ENCODE measurements around the gene SGO1.

- TF ChIP-seq EZH2 (IDR thresholded peaks at IDR 0.05; ENCODE audit: low read length) = no peak
- TF ChIP-seq, protein P1, sequence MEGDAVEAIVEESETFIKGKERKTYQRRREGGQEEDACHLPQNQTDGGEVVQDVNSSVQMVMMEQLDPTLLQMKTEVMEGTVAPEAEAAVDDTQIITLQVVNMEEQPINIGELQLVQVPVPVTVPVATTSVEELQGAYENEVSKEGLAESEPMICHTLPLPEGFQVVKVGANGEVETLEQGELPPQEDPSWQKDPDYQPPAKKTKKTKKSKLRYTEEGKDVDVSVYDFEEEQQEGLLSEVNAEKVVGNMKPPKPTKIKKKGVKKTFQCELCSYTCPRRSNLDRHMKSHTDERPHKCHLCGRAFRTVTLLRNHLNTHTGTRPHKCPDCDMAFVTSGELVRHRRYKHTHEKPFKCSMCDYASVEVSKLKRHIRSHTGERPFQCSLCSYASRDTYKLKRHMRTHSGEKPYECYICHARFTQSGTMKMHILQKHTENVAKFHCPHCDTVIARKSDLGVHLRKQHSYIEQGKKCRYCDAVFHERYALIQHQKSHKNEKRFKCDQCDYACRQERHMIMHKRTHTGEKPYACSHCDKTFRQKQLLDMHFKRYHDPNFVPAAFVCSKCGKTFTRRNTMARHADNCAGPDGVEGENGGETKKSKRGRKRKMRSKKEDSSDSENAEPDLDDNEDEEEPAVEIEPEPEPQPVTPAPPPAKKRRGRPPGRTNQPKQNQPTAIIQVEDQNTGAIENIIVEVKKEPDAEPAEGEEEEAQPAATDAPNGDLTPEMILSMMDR (optimal IDR thresholded peaks at IDR 0.05 in 1 of 3, IDR thresholded peaks at IDR 0.05 in 1 of 3, conservative IDR thresholded peaks at IDR 0.05 in 1 of 3; ENCODE audit: extremely low read depth in 1 of 3, insufficient read depth in 2 of 3, low read length in 3 of 3) = no peak
Measured at GRCh38 chr3:20197775-20198174, 11.8 kb upstream of the SGO1 start.

Measured in keratinocyte (primary cell).